H7 (cell line): ENCODE results near the gene CASP10. TPM values are rescaled to one million over a fixed set of nuclear protein-coding genes. Genes with fewer than 3 reads are reported as not detected.

Source experiments
- total RNA-seq: library from RNA; depleted of rRNA; stranded (reverse); fragments of >200 nt; shearing (Covaris generic); gene quantifications from 2 replicates; pipeline ENCODE4 v1.2.3, GENCODE V29; 2014; rRNA removed

Gene CASP10
- total RNA-seq, 1 experiment from 2014 or later: 5.1 TPM

Other genes starting within 250 kb of the CASP10 start
- gene ORC2, start 219.5 kb upstream of the CASP10 start, total RNA-seq: 24.3 and 44.7 TPM in 2 replicates
- 5.7 and 6.8 TPM in 2 replicates for gene HYCC2, start 111.5 kb upstream of the CASP10 start, total RNA-seq
- gene NDUFB3, start 111.1 kb upstream of the CASP10 start, total RNA-seq: 45.7 and 56.7 TPM in 2 replicates
- 9.0 and 18.3 TPM in 2 replicates for gene CFLAR, start 67.0 kb upstream of the CASP10 start, total RNA-seq
- 16.1 and 16.9 TPM in 2 replicates for gene CASP8, start 77.4 kb downstream of the CASP10 start, total RNA-seq
- gene FLACC1, start 174.2 kb downstream of the CASP10 start, total RNA-seq: not detected in 2 replicates